ENCODE results near the gene TEX22.
A peak's percentile ranks its signal among the peaks of the same experiment; 100 is the strongest.

TEX22 gene

GRCh38 chr14:105398044-105398725 lies at the start of gene TEX22:
TEX22 (plus strand) TSS chr14:105398538; CDS start chr14:105399341, 803 bp downstream.
- Mint-ChIP-seq H3K9me3 (peaks cover 14% of the 10 kb centered on the region), H3K4me1 (ENCODE audit: low read depth) (peaks cover 27% of the 10 kb centered on the region)

GRCh38 chr14:105348945-105349699 lies 49.2 kb upstream of the TEX22 start:
- Mint-ChIP-seq H3K27ac (no peak overlapping the region), H3K36me3 (ENCODE audit: low read depth) (no peaks in the 10 kb centered on the region), H3K27me3 (no peaks in the 10 kb centered on the region), H3K9me3 (no peaks in the 10 kb centered on the region), H3K4me1 (ENCODE audit: low read depth) (no peaks in the 10 kb centered on the region), H3K4me3 (no peak overlapping the region)

More at GRCh38 chr14:105398044-105398725, at the start of gene TEX22:
- Mint-ChIP-seq H3K4me3 (peak within 1 kb of the TSS; percentile 90), H3K36me3 (ENCODE audit: low read depth) (peaks cover 33% of the 10 kb centered on the region), H3K27me3 (no peaks in the 10 kb centered on the region), H3K27ac (peak within 1 kb of the TSS; percentile 90)

- no peak overlapping the region for H3K27ac Mint-ChIP-seq
- no peaks in the 10 kb centered on the region for H3K9me3 Mint-ChIP-seq
- no peaks in the 10 kb centered on the region for H3K4me1 Mint-ChIP-seq (ENCODE audit: low read depth)
- no peaks in the 10 kb centered on the region for H3K27me3 Mint-ChIP-seq
- no peak overlapping the region for H3K4me3 Mint-ChIP-seq
- no peaks in the 10 kb centered on the region for H3K36me3 Mint-ChIP-seq (ENCODE audit: low read depth)
Measured at GRCh38 chr14:105349992-105350391, 48.3 kb upstream of the TEX22 start.

- no peaks in the 10 kb centered on the region for H3K4me1 Mint-ChIP-seq (ENCODE audit: low read depth)
- no peaks in the 10 kb centered on the region for H3K9me3 Mint-ChIP-seq
- H3K27ac Mint-ChIP-seq = no peak overlapping the region
- no peaks in the 10 kb centered on the region for H3K27me3 Mint-ChIP-seq
- H3K4me3 Mint-ChIP-seq = no peak overlapping the region
- H3K36me3 Mint-ChIP-seq (ENCODE audit: low read depth) = no peaks in the 10 kb centered on the region
Measured at GRCh38 chr14:105350450-105351244, 47.7 kb upstream of the TEX22 start.

GRCh38 chr14:105351410-105351809 lies 46.9 kb upstream of the TEX22 start:
- Mint-ChIP-seq H3K4me1 (ENCODE audit: low read depth) (no peaks in the 10 kb centered on the region), H3K4me3 (no peak overlapping the region), H3K9me3 (no peaks in the 10 kb centered on the region), H3K36me3 (ENCODE audit: low read depth) (no peaks in the 10 kb centered on the region), H3K27me3 (no peaks in the 10 kb centered on the region), H3K27ac (no peak overlapping the region)

- H3K27me3 Mint-ChIP-seq = no peaks in the 10 kb centered on the region
- no peaks in the 10 kb centered on the region for H3K36me3 Mint-ChIP-seq (ENCODE audit: low read depth)
- no peaks in the 10 kb centered on the region for H3K9me3 Mint-ChIP-seq
- H3K27ac Mint-ChIP-seq = no peak overlapping the region
- H3K4me1 Mint-ChIP-seq (ENCODE audit: low read depth) = no peaks in the 10 kb centered on the region
- no peak overlapping the region for H3K4me3 Mint-ChIP-seq
Measured at GRCh38 chr14:105351920-105352851, 46.2 kb upstream of the TEX22 start.

GRCh38 chr14:105353136-105353535 lies 45.2 kb upstream of the TEX22 start:
- H3K36me3 Mint-ChIP-seq (ENCODE audit: low read depth) = no peaks in the 10 kb centered on the region
- H3K4me3 Mint-ChIP-seq = no peak overlapping the region
- no peaks in the 10 kb centered on the region for H3K9me3 Mint-ChIP-seq
- H3K4me1 Mint-ChIP-seq (ENCODE audit: low read depth) = no peaks in the 10 kb centered on the region
- no peak overlapping the region for H3K27ac Mint-ChIP-seq
- no peaks in the 10 kb centered on the region for H3K27me3 Mint-ChIP-seq

GRCh38 chr14:105354541-105354940 lies 43.8 kb upstream of the TEX22 start:
- no peaks in the 10 kb centered on the region for H3K9me3 Mint-ChIP-seq
- no peaks in the 10 kb centered on the region for H3K4me1 Mint-ChIP-seq (ENCODE audit: low read depth)
- no peaks in the 10 kb centered on the region for H3K36me3 Mint-ChIP-seq (ENCODE audit: low read depth)
- H3K27me3 Mint-ChIP-seq = no peaks in the 10 kb centered on the region
- H3K4me3 Mint-ChIP-seq = no peak overlapping the region
- H3K27ac Mint-ChIP-seq = no peak overlapping the region

- H3K4me3 Mint-ChIP-seq = no peak overlapping the region
- H3K4me1 Mint-ChIP-seq (ENCODE audit: low read depth) = no peaks in the 10 kb centered on the region
- H3K27me3 Mint-ChIP-seq = no peaks in the 10 kb centered on the region
- no peaks in the 10 kb centered on the region for H3K9me3 Mint-ChIP-seq
- no peak overlapping the region for H3K27ac Mint-ChIP-seq
- no peaks in the 10 kb centered on the region for H3K36me3 Mint-ChIP-seq (ENCODE audit: low read depth)
Measured at GRCh38 chr14:105355049-105355575, 43.2 kb upstream of the TEX22 start.

- Mint-ChIP-seq H3K4me3 (no peak overlapping the region), H3K4me1 (ENCODE audit: low read depth) (no peaks in the 10 kb centered on the region), H3K9me3 (no peaks in the 10 kb centered on the region), H3K27me3 (no peaks in the 10 kb centered on the region), H3K27ac (no peak overlapping the region), H3K36me3 (ENCODE audit: low read depth) (peaks cover 5% of the 10 kb centered on the region)
Measured at GRCh38 chr14:105355850-105356604, 42.3 kb upstream of the TEX22 start.

GRCh38 chr14:105356927-105357326 lies 41.4 kb upstream of the TEX22 start:
- Mint-ChIP-seq H3K4me3 (no peak overlapping the region), H3K27ac (no peak overlapping the region), H3K9me3 (no peaks in the 10 kb centered on the region), H3K36me3 (ENCODE audit: low read depth) (peaks cover 6% of the 10 kb centered on the region), H3K27me3 (no peaks in the 10 kb centered on the region), H3K4me1 (ENCODE audit: low read depth) (no peaks in the 10 kb centered on the region)

GRCh38 chr14:105357626-105358025 lies 40.7 kb upstream of the TEX22 start:
- H3K4me3 Mint-ChIP-seq = no peak overlapping the region
- no peaks in the 10 kb centered on the region for H3K9me3 Mint-ChIP-seq
- no peaks in the 10 kb centered on the region for H3K4me1 Mint-ChIP-seq (ENCODE audit: low read depth)
- H3K36me3 Mint-ChIP-seq (ENCODE audit: low read depth) = peaks cover 6% of the 10 kb centered on the region
- H3K27ac Mint-ChIP-seq = no peak overlapping the region
- H3K27me3 Mint-ChIP-seq = no peaks in the 10 kb centered on the region

GRCh38 chr14:105358140-105358846 lies 40.0 kb upstream of the TEX22 start:
- no peak overlapping the region for H3K27ac Mint-ChIP-seq
- no peak overlapping the region for H3K4me3 Mint-ChIP-seq
- H3K27me3 Mint-ChIP-seq = no peaks in the 10 kb centered on the region
- no peaks in the 10 kb centered on the region for H3K4me1 Mint-ChIP-seq (ENCODE audit: low read depth)
- no peaks in the 10 kb centered on the region for H3K9me3 Mint-ChIP-seq
- H3K36me3 Mint-ChIP-seq (ENCODE audit: low read depth) = peaks cover 6% of the 10 kb centered on the region
